SK-N-SH (cell line): ENCODE results near the gene ATP2B3. TPM values are rescaled to one million over a fixed set of nuclear protein-coding genes. Genes with fewer than 3 reads are reported as not detected.

Experiments used
- CTCF ChIA-PET: fragments of 300-600, 350-600 bp; formaldehyde crosslinking; extraction: SDS; loops from one replicate; lab custom pipeline; 2021; lab: Yijun Ruan, JAX
- POLR2A ChIA-PET: fragments of 350-600 bp; sonication (Branson Sonifier 250); formaldehyde crosslinking; extraction: SDS; loops from one replicate; lab custom pipeline; 2020; ENCODE audit warnings: antibody characterized with exemption, inconsistent platforms; lab: Yijun Ruan, JAX
- DNase-seq: peaks from one replicate; pipeline ENCODE4 v3.0.0; 2012
- H2AFZ ChIP-seq: fragments of 200-600 bp; sonication (generic); 2 replicates; pipeline ENCODE4 v1.8.1; 2016; ENCODE audit warnings: antibody characterized with exemption, mild to moderate bottlenecking, low read depth
- H3F3A ChIP-seq: fragments of 200-600 bp; sonication (generic); replicated peaks from 2 replicates; pipeline ENCODE3; 2016; ENCODE audit warnings: antibody characterized with exemption, mild to moderate bottlenecking; ENCODE audit not compliant: insufficient read depth
- H3K27ac ChIP-seq, 2 experiments: fragments of 200-500 bp in 1 of 2; fragments of 200-600 bp in 1 of 2; sonication (Bioruptor generic) in 1 of 2; sonication (generic), shearing (Covaris generic) in 1 of 2; 2 replicates each; pipeline versions ENCODE4 v1.5.1 to v1.6.1; 2014 to 2016; ENCODE audit warnings: low read depth in 2 of 2, inconsistent platforms in 1 of 2, low read length in 1 of 2, mild to moderate bottlenecking in 1 of 2, mixed read lengths in 1 of 2
- H3K27me3 ChIP-seq: fragments of 200-600 bp; sonication (generic), shearing (Covaris generic); 2 replicates; pipeline ENCODE4 v1.6.1; 2016; ENCODE audit warnings: mixed run types; ENCODE audit not compliant: insufficient read depth
- H3K36me3 ChIP-seq, 2 experiments: fragments of 200-500 bp in 1 of 2; fragments of 200-600 bp in 1 of 2; sonication (Bioruptor generic) in 1 of 2; sonication (generic) in 1 of 2; replicated peaks in 1 of 2; 2 replicates each; pipeline versions ENCODE3 to v1.5.1; 2014 to 2016; ENCODE audit warnings: low read length in 1 of 2, mild to moderate bottlenecking in 1 of 2; ENCODE audit not compliant: insufficient read depth in 2 of 2, control insufficient read depth in 1 of 2
- H3K4me1 ChIP-seq, 2 experiments: fragments of 200-500 bp in 1 of 2; fragments of 200-600 bp in 1 of 2; sonication (Bioruptor generic) in 1 of 2; sonication (generic), shearing (Covaris generic) in 1 of 2; 2 replicates each; pipeline versions ENCODE4 v1.5.1 to v1.6.1; 2014 to 2016; ENCODE audit warnings: low read depth in 1 of 2, low read length in 1 of 2, mixed run types in 1 of 2; ENCODE audit not compliant: insufficient read depth in 2 of 2, control insufficient read depth in 1 of 2
- H3K4me2 ChIP-seq: fragments of 200-600 bp; sonication (generic), shearing (Covaris generic); 2 replicates; pipeline ENCODE4 v1.6.1; 2017; ENCODE audit warnings: mixed run types
- H3K4me3 ChIP-seq, 2 experiments: fragments of 200-500 bp in 1 of 2; fragments of 200-600 bp in 1 of 2; sonication (Bioruptor generic) in 1 of 2; sonication (generic), shearing (Covaris generic) in 1 of 2; 2 replicates each; pipeline versions ENCODE4 v1.5.1 to v1.8.1; 2014 to 2016; ENCODE audit warnings: low read depth in 2 of 2, inconsistent platforms in 1 of 2, low read length in 1 of 2, mild to moderate bottlenecking in 1 of 2, mixed read lengths in 1 of 2, moderate library complexity in 1 of 2
- H3K79me2 ChIP-seq: fragments of 200-600 bp; sonication (generic); 2 replicates; pipeline ENCODE4 v1.8.1; 2017; ENCODE audit warnings: mild to moderate bottlenecking; ENCODE audit not compliant: insufficient read depth
- H3K9ac ChIP-seq: fragments of 200-600 bp; sonication (generic); 2 replicates; pipeline ENCODE4 v1.6.1; 2017; ENCODE audit warnings: mixed run types
- H3K9me2 ChIP-seq: fragments of 200-600 bp; sonication (generic); 2 replicates; pipeline ENCODE4 v1.6.1; 2017; ENCODE audit warnings: mixed run types
- H3K9me3 ChIP-seq: fragments of 200-600 bp; sonication (generic); 2 replicates; pipeline ENCODE4 v1.6.1; 2017; ENCODE audit warnings: mixed run types, mild to moderate bottlenecking, moderate library complexity
- H4K20me1 ChIP-seq: fragments of 200-600 bp; sonication (generic); 2 replicates; pipeline ENCODE4 v1.6.1; 2017; ENCODE audit warnings: mild to moderate bottlenecking, mixed run types; ENCODE audit not compliant: insufficient read depth
- CHD2 ChIP-seq: fragments of 150-350 bp; IDR thresholded peaks from 2 replicates; pipeline ENCODE4 v1.6.1; 2018; ENCODE audit warnings: low read length; ENCODE audit not compliant: partially characterized antibody
- FOXM1 ChIP-seq: IDR thresholded peaks from 2 replicates; pipeline ENCODE4 v1.4.0; 2012; ENCODE audit warnings: low read depth, mild to moderate bottlenecking
- GABPA ChIP-seq: IDR thresholded peaks from 2 replicates; pipeline ENCODE4 v1.4.0; 2012; ENCODE audit warnings: low read depth, mild to moderate bottlenecking
- IRF3 ChIP-seq: fragments of 150-350 bp; IDR thresholded peaks from 2 replicates; pipeline ENCODE4 v1.6.1; 2016; ENCODE audit warnings: mild to moderate bottlenecking, low read depth, low read length
- JUND ChIP-seq: IDR thresholded peaks from 2 replicates; pipeline ENCODE4 v1.4.0; 2012
- MAX ChIP-seq: IDR thresholded peaks from 2 replicates; pipeline ENCODE4 v1.4.0; 2012; ENCODE audit warnings: low read depth
- MEF2A ChIP-seq: IDR thresholded peaks from 2 replicates; pipeline ENCODE4 v1.4.0; 2012; ENCODE audit warnings: low read depth, borderline replicate concordance
- RAD21 ChIP-seq: IDR thresholded peaks from 2 replicates; pipeline ENCODE4 v1.6.1; 2012; ENCODE audit warnings: mild to moderate bottlenecking, low read length
- RCOR1 ChIP-seq: fragments of 150-350 bp; IDR thresholded peaks from 2 replicates; pipeline ENCODE4 v1.6.1; 2017; ENCODE audit warnings: antibody characterized with exemption, low read length
- RFX5 ChIP-seq: IDR thresholded peaks from 2 replicates; pipeline ENCODE4 v1.6.1; 2012; ENCODE audit warnings: mild to moderate bottlenecking, improper control_type of control experiment, low read length
- SIN3A ChIP-seq: IDR thresholded peaks from 2 replicates; pipeline ENCODE4 v1.6.1; 2012; ENCODE audit warnings: low read depth, mild to moderate bottlenecking, low read length, moderate library complexity, borderline replicate concordance
- TAF1 ChIP-seq: IDR thresholded peaks from 2 replicates; pipeline ENCODE4 v1.6.1; 2012; ENCODE audit warnings: low read depth, mild to moderate bottlenecking, low read length, moderate library complexity, borderline replicate concordance
- TEAD4 ChIP-seq: IDR thresholded peaks from 2 replicates; pipeline ENCODE4 v1.4.0; 2012; ENCODE audit warnings: mild to moderate bottlenecking, borderline replicate concordance; ENCODE audit not compliant: insufficient read depth
- WGBS: methylation state at CpG from one replicate; pipeline ENCODE4 v1.1.6; 2017; ENCODE audit warnings: low lambda C conversion rate; 5-methylcytosine and 5-hydroxymethylcytosine counted together
- polyA plus RNA-seq, 3 experiments: library from polyadenylated mRNA; depleted of rRNA; stranded (reverse); fragments of >200 nt; gene quantifications; 2 replicates each; pipeline ENCODE4 v1.2.3, GENCODE V29; 2012
- TF ChIP-seq, protein P1 (sequence below): IDR thresholded peaks from 2 replicates; pipeline ENCODE4; 2012
- TF ChIP-seq, protein P2 (sequence below): IDR thresholded peaks from 2 replicates; pipeline ENCODE4 v1.4.0; 2012; ENCODE audit warnings: low read depth, borderline replicate concordance
- TF ChIP-seq, protein P3 (sequence below): IDR thresholded peaks from 2 replicates; pipeline ENCODE4 v1.6.1; 2012; ENCODE audit warnings: mild to moderate bottlenecking, low read depth, low read length, moderate library complexity

The ATP2B3 gene
- polyA plus RNA-seq, 1 of the 3 experiments (the other 2 are of a cell fraction): 0.16 TPM

DNA sequence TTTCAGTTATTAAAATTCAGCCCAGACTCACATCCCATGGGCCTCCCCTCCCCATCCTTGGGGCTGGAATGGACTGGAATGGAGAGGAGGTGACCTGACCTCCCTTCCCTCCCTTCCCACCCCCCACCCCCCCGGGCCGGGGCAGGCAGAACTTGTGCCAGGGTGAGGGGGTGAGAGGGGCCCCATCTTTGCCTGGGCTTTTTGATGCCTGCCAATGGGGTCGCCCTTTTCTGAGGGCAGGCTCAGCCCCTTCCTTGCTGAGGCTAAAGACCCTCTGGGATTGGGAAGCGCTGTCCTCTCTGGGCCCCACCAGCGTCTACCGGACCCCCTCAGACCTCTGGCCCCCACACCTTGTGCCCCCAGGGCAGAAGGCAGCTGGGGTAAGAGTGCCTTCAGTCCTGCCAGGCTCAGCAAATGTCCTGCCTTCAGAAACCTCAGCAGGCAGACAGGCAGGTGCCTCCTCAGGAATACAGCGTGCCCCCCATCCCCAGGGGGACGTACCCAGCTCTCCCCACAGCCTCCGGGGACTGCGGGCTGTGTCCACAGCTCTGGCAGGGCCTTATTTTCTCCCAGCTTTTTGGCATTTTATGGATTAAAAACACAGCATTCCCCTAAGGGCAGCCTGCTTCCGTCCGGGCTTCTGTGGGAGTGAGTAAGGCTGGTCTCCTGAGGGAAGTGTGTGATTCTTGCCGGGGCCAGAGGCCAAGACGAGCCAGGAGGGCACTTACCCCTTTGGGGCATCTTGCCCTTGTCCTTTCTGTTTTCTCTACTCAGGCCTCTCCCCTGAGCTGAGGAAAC is 94.1 kb downstream of the ATP2B3 start:
- Histone ChIP-seq H3K36me3 (no peaks in the 10 kb centered on the region), H3K27me3 (peaks cover 68% of the 10 kb centered on the region), H3F3A (no peaks in the 10 kb centered on the region), H4K20me1 (no peaks in the 10 kb centered on the region), H3K9me3 (no peaks in the 10 kb centered on the region), H3K9me2 (no peaks in the 10 kb centered on the region), H3K4me1 (peaks cover 0 to 10% of the 10 kb centered on the region in 2 experiments; a peak in 1 of 4 replicates), H3K4me2 (no peak overlapping the region), H3K79me2 (no peaks in the 10 kb centered on the region), H3K4me3 (no peak overlapping the region), H2AFZ (no peak overlapping the region), H3K27ac (no peak overlapping the region), H3K9ac (no peak overlapping the region)
- WGBS: 38% methylated on average over 9 of the region's 14 CpGs
- TF ChIP-seq SIN3A: no peak
- TF ChIP-seq MAX: no peak
- no peak for TF ChIP-seq FOXM1
- no peak for TF ChIP-seq IRF3
- TF ChIP-seq RAD21: no peak
- no peak for TF ChIP-seq JUND
- TF ChIP-seq, protein P1, sequence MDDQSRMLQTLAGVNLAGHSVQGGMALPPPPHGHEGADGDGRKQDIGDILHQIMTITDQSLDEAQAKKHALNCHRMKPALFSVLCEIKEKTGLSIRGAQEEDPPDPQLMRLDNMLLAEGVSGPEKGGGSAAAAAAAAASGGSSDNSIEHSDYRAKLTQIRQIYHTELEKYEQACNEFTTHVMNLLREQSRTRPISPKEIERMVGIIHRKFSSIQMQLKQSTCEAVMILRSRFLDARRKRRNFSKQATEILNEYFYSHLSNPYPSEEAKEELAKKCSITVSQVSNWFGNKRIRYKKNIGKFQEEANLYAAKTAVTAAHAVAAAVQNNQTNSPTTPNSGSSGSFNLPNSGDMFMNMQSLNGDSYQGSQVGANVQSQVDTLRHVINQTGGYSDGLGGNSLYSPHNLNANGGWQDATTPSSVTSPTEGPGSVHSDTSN: no peak
- TF ChIP-seq TAF1: no peak
- TF ChIP-seq TEAD4: no peak
- no peak for TF ChIP-seq GABPA
- no peak for TF ChIP-seq CHD2
- TF ChIP-seq RFX5: no peak
- no peak for TF ChIP-seq RCOR1
- TF ChIP-seq, protein P2, sequence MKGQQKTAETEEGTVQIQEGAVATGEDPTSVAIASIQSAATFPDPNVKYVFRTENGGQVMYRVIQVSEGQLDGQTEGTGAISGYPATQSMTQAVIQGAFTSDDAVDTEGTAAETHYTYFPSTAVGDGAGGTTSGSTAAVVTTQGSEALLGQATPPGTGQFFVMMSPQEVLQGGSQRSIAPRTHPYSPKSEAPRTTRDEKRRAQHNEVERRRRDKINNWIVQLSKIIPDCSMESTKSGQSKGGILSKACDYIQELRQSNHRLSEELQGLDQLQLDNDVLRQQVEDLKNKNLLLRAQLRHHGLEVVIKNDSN: no peak
- TF ChIP-seq, protein P3, sequence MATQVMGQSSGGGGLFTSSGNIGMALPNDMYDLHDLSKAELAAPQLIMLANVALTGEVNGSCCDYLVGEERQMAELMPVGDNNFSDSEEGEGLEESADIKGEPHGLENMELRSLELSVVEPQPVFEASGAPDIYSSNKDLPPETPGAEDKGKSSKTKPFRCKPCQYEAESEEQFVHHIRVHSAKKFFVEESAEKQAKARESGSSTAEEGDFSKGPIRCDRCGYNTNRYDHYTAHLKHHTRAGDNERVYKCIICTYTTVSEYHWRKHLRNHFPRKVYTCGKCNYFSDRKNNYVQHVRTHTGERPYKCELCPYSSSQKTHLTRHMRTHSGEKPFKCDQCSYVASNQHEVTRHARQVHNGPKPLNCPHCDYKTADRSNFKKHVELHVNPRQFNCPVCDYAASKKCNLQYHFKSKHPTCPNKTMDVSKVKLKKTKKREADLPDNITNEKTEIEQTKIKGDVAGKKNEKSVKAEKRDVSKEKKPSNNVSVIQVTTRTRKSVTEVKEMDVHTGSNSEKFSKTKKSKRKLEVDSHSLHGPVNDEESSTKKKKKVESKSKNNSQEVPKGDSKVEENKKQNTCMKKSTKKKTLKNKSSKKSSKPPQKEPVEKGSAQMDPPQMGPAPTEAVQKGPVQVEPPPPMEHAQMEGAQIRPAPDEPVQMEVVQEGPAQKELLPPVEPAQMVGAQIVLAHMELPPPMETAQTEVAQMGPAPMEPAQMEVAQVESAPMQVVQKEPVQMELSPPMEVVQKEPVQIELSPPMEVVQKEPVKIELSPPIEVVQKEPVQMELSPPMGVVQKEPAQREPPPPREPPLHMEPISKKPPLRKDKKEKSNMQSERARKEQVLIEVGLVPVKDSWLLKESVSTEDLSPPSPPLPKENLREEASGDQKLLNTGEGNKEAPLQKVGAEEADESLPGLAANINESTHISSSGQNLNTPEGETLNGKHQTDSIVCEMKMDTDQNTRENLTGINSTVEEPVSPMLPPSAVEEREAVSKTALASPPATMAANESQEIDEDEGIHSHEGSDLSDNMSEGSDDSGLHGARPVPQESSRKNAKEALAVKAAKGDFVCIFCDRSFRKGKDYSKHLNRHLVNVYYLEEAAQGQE: no peak
- TF ChIP-seq MEF2A: no peak
- no peak for DNase-seq
- CTCF ChIA-PET: interaction anchor here (1.1 to 13.0 kb wide), 13 partner anchors 12 to 95 kb away, joined by 3 to 128 read pairs (median 10); partner anchors contain the start of genes CCNQ and DUSP9
- POLR2A ChIA-PET: interaction anchor here (0.6 to 1.2 kb wide), 2 partner anchors 13 to 361 kb away, joined by 3 read pairs; no protein-coding TSS in a partner anchor
